Measurements from ENCODE around the gene MGMT. TPM values are rescaled to one million over a fixed set of nuclear protein-coding genes. Genes with fewer than 3 reads are reported as not detected.
A peak's percentile ranks its signal among the peaks of the same experiment; 100 is the strongest.

Gene MGMT
- total and polyA plus RNA-seq, 2 experiments from 2014 or later, result 19.3 to 21.9 TPM

- TF ChIP-seq ZNF462 (CRISPR knock-in tag; IDR thresholded peaks at IDR 0.05) (no peak), REST (IDR thresholded peaks at IDR 0.05; ENCODE audit: unreplicated experiment) (no peak)
Observed at GRCh38 chr10:129609551-129609950, 142.5 kb downstream of the MGMT start (continued).

DNA sequence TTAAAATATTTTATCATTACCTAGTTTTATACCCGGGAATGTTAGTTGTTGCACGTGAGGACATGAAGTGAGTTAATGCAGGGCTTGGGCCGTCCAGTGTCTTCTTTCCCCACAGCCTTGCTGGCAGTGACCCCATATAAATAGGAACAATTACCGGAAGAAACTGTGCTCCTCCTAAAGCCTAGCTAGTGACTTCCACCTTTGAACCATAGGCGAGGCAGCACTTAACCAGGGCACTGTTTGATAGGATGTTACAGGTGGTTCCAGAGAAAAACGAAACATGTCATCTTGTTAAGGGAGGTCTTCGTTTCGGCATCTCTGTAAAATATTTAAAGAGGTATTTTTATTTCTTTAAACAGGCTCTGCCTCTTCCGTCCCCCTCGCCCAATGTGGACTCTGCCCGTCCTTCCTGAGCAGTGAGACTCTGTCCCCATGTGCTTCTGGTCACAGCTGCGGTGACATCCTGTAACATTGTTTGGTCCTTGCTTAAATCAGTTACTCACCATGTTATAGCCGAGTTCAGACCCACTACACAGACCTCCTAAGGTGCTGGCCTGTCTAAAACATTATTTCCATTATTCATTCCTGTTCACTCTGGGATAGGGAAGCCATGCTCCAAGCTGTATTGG is 145.6 kb downstream of the MGMT start:
- Histone ChIP-seq H4K20me1 (replicated peaks; ENCODE audit: insufficient read depth) (0 out of 2 replicates have a peak, but pooled peaks cover 2% of the 10 kb centered on the region), H3K79me2 (replicated peaks; ENCODE audit: insufficient read depth) (no peaks in the 10 kb centered on the region), H3K4me3 (no peak overlapping the region), H3K27me3 (ENCODE audit: insufficient read depth) (no peaks in the 10 kb centered on the region), H3K36me3 (ENCODE audit: insufficient read depth) (no peaks in the 10 kb centered on the region), H3K9me2 (ENCODE audit: insufficient read depth) (peaks cover 14% of the 10 kb centered on the region; the same call in 1 of the 2 replicates), H3F3A (replicated peaks; ENCODE audit: low read depth) (no peaks in the 10 kb centered on the region), H3K4me1 (ENCODE audit: insufficient read depth) (no peaks in the 10 kb centered on the region), H2AFZ (no peak overlapping the region), H3K27ac (ENCODE audit: low read depth) (no peak overlapping the region), H3K4me2 (no peak overlapping the region)
- DNase-seq (ENCODE audit: low spot score), result no peak
- Mint-ChIP-seq H3K4me1 (peaks cover 8% of the 10 kb centered on the region), H3K27ac (0 out of 2 replicates have a peak overlapping the region, but pooled peaks have one; percentile 39), H3K27me3 (ENCODE audit: insufficient read depth, low read depth, poor library complexity) (peaks cover 6% of the 10 kb centered on the region), H3K36me3 (ENCODE audit: low read depth) (no peaks in the 10 kb centered on the region), H3K4me3 (no peak overlapping the region), H3K9me3 (no peaks in the 10 kb centered on the region)
- no peak for ATAC-seq
- TF ChIP-seq ZNF331 (CRISPR knock-in tag; IDR thresholded peaks at IDR 0.05; ENCODE audit: low read depth) (no peak), ZNF462 (CRISPR knock-in tag; IDR thresholded peaks at IDR 0.05) (no peak)
